Liver (tissue), 3 donors: ENCODE results near the gene PLD4.

Experiments used
- ATF3 ChIP-seq: IDR thresholded peaks from 2 replicates; pipeline ENCODE4 v1.6.1; 2016; ENCODE audit warnings: antibody characterized with exemption
- CTCF ChIP-seq: fragments of 150-350 bp; IDR thresholded peaks from 2 replicates; pipeline ENCODE4 v1.5.1; 2017; ENCODE audit warnings: improper control_type of control experiment, low read depth, low read length; ENCODE audit not compliant: missing input control
- EGR1 ChIP-seq, 2 donors: IDR thresholded peaks; 2 replicates each; pipeline ENCODE4 v1.6.1; 2016 to 2018; ENCODE audit warnings: antibody characterized with exemption in 2 of 2, low read depth in 2 of 2
- FOXA1 ChIP-seq: IDR thresholded peaks from 2 replicates; pipeline ENCODE4 v1.6.1; 2016; ENCODE audit warnings: antibody characterized with exemption
- GABPA ChIP-seq, 2 donors: IDR thresholded peaks in 1 of 2; conservative IDR thresholded peaks in 1 of 2; 2 replicates each; pipeline ENCODE4 v1.6.1; 2016; ENCODE audit warnings: antibody characterized with exemption in 2 of 2, mild to moderate bottlenecking in 1 of 2, moderate library complexity in 1 of 2
- HNF4A ChIP-seq, 2 donors: conservative IDR thresholded peaks; 2 replicates each; pipeline ENCODE4 v1.6.1; 2016; ENCODE audit warnings: antibody characterized with exemption in 2 of 2, mild to moderate bottlenecking in 2 of 2
- JUND ChIP-seq, 2 donors: IDR thresholded peaks; 2 replicates each; pipeline ENCODE4 v1.6.1; 2016; ENCODE audit warnings: antibody characterized with exemption in 2 of 2
- REST ChIP-seq: IDR thresholded peaks from 2 replicates; pipeline ENCODE4 v1.6.1; 2016; ENCODE audit warnings: antibody characterized with exemption, mild to moderate bottlenecking
- TAF1 ChIP-seq: conservative IDR thresholded peaks from 2 replicates; pipeline ENCODE4 v1.6.1; 2016; ENCODE audit warnings: antibody characterized with exemption, mild to moderate bottlenecking
- YY1 ChIP-seq: IDR thresholded peaks from 2 replicates; pipeline ENCODE4 v1.6.1; 2016; ENCODE audit warnings: antibody characterized with exemption, mild to moderate bottlenecking
- ZBTB33 ChIP-seq: IDR thresholded peaks from 2 replicates; pipeline ENCODE4 v1.6.1; 2016; ENCODE audit warnings: antibody characterized with exemption
- donor health status: healthy.
- donor health status: healthy.

GRCh38 chr14:104908303-104908702, 16.4 kb upstream of the PLD4 start:
- no peak for TF ChIP-seq TAF1
- no peak for TF ChIP-seq CTCF
- TF ChIP-seq ATF3: no peak
- TF ChIP-seq REST: no peak
- TF ChIP-seq EGR1 (IDR thresholded peaks at IDR 0.05; ENCODE audit: low read depth in 2 of 2): no peak
- TF ChIP-seq GABPA (IDR thresholded peaks at IDR 0.05 in 1 of 2, conservative IDR thresholded peaks at IDR 0.05 in 1 of 2): no peak
- TF ChIP-seq HNF4A (conservative IDR thresholded peaks at IDR 0.05): no peak
- no peak for TF ChIP-seq YY1
- TF ChIP-seq FOXA1: no peak
- no peak for TF ChIP-seq ZBTB33
- no peak for TF ChIP-seq JUND (IDR thresholded peaks at IDR 0.05)
